ENCODE results near the gene CTU1.

DNA sequence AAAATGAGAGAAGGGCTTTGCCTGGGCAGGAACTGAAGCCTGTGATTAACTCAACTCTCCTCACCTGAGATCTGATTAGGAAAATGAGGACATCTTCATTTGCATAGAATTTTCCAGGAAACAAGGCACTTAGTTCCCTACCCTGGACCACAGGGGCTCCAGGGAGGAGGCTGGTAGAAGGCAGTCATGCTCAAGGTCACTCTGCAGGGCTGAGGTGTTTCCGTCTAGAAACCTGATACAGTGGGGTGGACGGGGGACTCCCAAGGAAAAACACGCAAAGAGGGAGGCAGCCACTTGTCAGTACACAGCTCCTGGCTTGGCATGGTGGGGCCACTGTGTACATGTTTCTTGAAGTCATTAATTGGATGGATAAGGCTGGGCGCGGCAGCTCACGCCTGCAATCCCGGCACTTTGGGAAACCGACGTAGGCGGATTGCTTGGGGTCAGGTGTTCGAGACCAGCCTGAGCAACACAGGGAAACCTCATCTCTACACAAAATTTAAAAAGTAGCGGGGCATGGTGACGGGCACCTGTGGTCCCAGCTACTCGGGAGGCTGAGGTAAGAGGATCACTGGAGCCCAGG lies 31.5 kb downstream of the CTU1 start:
- TF ChIP-seq POLR2A (IDR thresholded peaks at IDR 0.05): no peak
- TF ChIP-seq, protein P1, sequence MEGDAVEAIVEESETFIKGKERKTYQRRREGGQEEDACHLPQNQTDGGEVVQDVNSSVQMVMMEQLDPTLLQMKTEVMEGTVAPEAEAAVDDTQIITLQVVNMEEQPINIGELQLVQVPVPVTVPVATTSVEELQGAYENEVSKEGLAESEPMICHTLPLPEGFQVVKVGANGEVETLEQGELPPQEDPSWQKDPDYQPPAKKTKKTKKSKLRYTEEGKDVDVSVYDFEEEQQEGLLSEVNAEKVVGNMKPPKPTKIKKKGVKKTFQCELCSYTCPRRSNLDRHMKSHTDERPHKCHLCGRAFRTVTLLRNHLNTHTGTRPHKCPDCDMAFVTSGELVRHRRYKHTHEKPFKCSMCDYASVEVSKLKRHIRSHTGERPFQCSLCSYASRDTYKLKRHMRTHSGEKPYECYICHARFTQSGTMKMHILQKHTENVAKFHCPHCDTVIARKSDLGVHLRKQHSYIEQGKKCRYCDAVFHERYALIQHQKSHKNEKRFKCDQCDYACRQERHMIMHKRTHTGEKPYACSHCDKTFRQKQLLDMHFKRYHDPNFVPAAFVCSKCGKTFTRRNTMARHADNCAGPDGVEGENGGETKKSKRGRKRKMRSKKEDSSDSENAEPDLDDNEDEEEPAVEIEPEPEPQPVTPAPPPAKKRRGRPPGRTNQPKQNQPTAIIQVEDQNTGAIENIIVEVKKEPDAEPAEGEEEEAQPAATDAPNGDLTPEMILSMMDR (IDR thresholded peaks at IDR 0.05): no peak
